Activated T-helper 17 cell treated with anti-CD3 and anti-CD28 coated beads, Interleukin-2, amount 50 U/mL, for 72 hours (primary cell): Measurements from ENCODE around the gene PIGBOS1. TPM values are rescaled to one million over a fixed set of nuclear protein-coding genes. Genes with fewer than 3 reads are reported as not detected.
A peak's percentile ranks its signal among the peaks of the same experiment; 100 is the strongest.
"Not testable (repeated sequence)": the region's sequence is repeated elsewhere in the genome, so short reads cannot be mapped to it uniquely, and the experiment has no call there.

Experiments used
- ATAC-seq: fragments of 150-1000 bp; cut with Tn5 transposase; replicated peaks from 2 replicates; pipeline ENCODE4 v1.10.0; 2021; ENCODE audit warnings: mild to moderate bottlenecking, moderate library complexity
- H3K27ac Mint-ChIP-seq: one replicate; pipeline ENCODE4 v1.8.0; 2022; ENCODE audit warnings: mixed read lengths
- H3K27me3 Mint-ChIP-seq: one replicate; pipeline ENCODE4 v1.8.0; 2022; ENCODE audit warnings: mixed read lengths
- H3K36me3 Mint-ChIP-seq: one replicate; pipeline ENCODE4 v1.8.0; 2022; ENCODE audit warnings: low read depth, mild to moderate bottlenecking, mixed read lengths
- H3K4me1 Mint-ChIP-seq: one replicate; pipeline ENCODE4 v1.8.0; 2022; ENCODE audit warnings: mixed read lengths
- H3K4me3 Mint-ChIP-seq: one replicate; pipeline ENCODE4 v1.8.0; 2022; ENCODE audit warnings: mild to moderate bottlenecking, mixed read lengths
- H3K9me3 Mint-ChIP-seq: one replicate; pipeline ENCODE4 v1.8.0; 2022; ENCODE audit warnings: mixed read lengths
- total RNA-seq, 2 donors: library from RNA; stranded (reverse); gene quantifications; one replicate each; pipeline ENCODE4 v1.2.3, GENCODE V29; 2022

PIGBOS1 gene
- total RNA-seq, 2 donors from 2014 or later: 7.8 to 10.9 TPM

- Mint-ChIP-seq H3K27me3 (no peaks in the 10 kb centered on the region), H3K4me3 (no peak overlapping the region)
- ATAC-seq: no peak
Measured at GRCh38 chr15:55334997-55335396, 16.1 kb upstream of the PIGBOS1 start.

GRCh38 chr15:55334371-55334770 is 15.4 kb upstream of the PIGBOS1 start:
- Mint-ChIP-seq H3K4me3 (no peak overlapping the region), H3K36me3 (peaks cover 77% of the 10 kb centered on the region), H3K9me3 (no peaks in the 10 kb centered on the region), H3K27me3 (no peaks in the 10 kb centered on the region), H3K27ac (no peak overlapping the region), H3K4me1 (no peaks in the 10 kb centered on the region)
- no peak for ATAC-seq

More at GRCh38 chr15:55334997-55335396, 16.1 kb upstream of the PIGBOS1 start:
- H3K4me1 Mint-ChIP-seq: no peaks in the 10 kb centered on the region
- no peaks in the 10 kb centered on the region for H3K9me3 Mint-ChIP-seq
- peaks cover 77% of the 10 kb centered on the region for H3K36me3 Mint-ChIP-seq
- peak overlapping the region; percentile 48 for H3K27ac Mint-ChIP-seq

- H3K4me3 Mint-ChIP-seq: no peak overlapping the region
- H3K9me3 Mint-ChIP-seq: no peaks in the 10 kb centered on the region
- ATAC-seq: no peak
- no peaks in the 10 kb centered on the region for H3K27me3 Mint-ChIP-seq
- H3K4me1 Mint-ChIP-seq: peaks cover 13% of the 10 kb centered on the region
- H3K36me3 Mint-ChIP-seq: peaks cover 64% of the 10 kb centered on the region
- H3K27ac Mint-ChIP-seq: no peak overlapping the region
Measured at GRCh38 chr15:55327387-55327786, 8.5 kb upstream of the PIGBOS1 start.

- H3K4me1 Mint-ChIP-seq: peaks cover 26% of the 10 kb centered on the region
- no peaks in the 10 kb centered on the region for H3K9me3 Mint-ChIP-seq
- ATAC-seq: no peak
- no peaks in the 10 kb centered on the region for H3K27me3 Mint-ChIP-seq
- H3K4me3 Mint-ChIP-seq: peak overlapping the region; percentile 28
- peaks cover 40% of the 10 kb centered on the region for H3K36me3 Mint-ChIP-seq
- no peak overlapping the region for H3K27ac Mint-ChIP-seq
Measured at GRCh38 chr15:55322467-55322866, 3.5 kb upstream of the PIGBOS1 start.

- peaks cover 33% of the 10 kb centered on the region for H3K4me1 Mint-ChIP-seq
- H3K27ac Mint-ChIP-seq: no peak overlapping the region
- H3K4me3 Mint-ChIP-seq: peak overlapping the region; percentile 39
- H3K27me3 Mint-ChIP-seq: no peaks in the 10 kb centered on the region
- H3K9me3 Mint-ChIP-seq: no peaks in the 10 kb centered on the region
- ATAC-seq: no peak
- H3K36me3 Mint-ChIP-seq: peaks cover 45% of the 10 kb centered on the region
Measured at GRCh38 chr15:55320963-55321362, 2.0 kb upstream of the PIGBOS1 start.

- ATAC-seq: no peak
- Mint-ChIP-seq H3K27ac (peak overlapping the region; percentile 100), H3K4me3 (peak overlapping the region; percentile 100), H3K27me3 (no peaks in the 10 kb centered on the region), H3K4me1 (peaks cover 37% of the 10 kb centered on the region), H3K9me3 (no peaks in the 10 kb centered on the region), H3K36me3 (peaks cover 46% of the 10 kb centered on the region)
Measured at GRCh38 chr15:55320238-55320550, 1.3 kb upstream of the PIGBOS1 start.

GRCh38 chr15:55319537-55320237 is 764 bp upstream of the PIGBOS1 start:
- H3K27ac Mint-ChIP-seq: peak overlapping the region; percentile 100
- H3K4me3 Mint-ChIP-seq: peak overlapping the region; percentile 100
- peak; percentile 50 for ATAC-seq
- no peaks in the 10 kb centered on the region for H3K27me3 Mint-ChIP-seq
- no peaks in the 10 kb centered on the region for H3K9me3 Mint-ChIP-seq
- H3K4me1 Mint-ChIP-seq: peaks cover 42% of the 10 kb centered on the region
- H3K36me3 Mint-ChIP-seq: peaks cover 46% of the 10 kb centered on the region

- not testable (repeated sequence) for H3K4me1 Mint-ChIP-seq, H3K9me3 Mint-ChIP-seq
Measured at GRCh38 chr15:55302801-55303200, 16.1 kb downstream of the PIGBOS1 start.

GRCh38 chr15:55297315-55297714 is 21.6 kb downstream of the PIGBOS1 start:
- H3K36me3 Mint-ChIP-seq: no peaks in the 10 kb centered on the region
- no peaks in the 10 kb centered on the region for H3K9me3 Mint-ChIP-seq
- H3K4me1 Mint-ChIP-seq: no peaks in the 10 kb centered on the region
- H3K27me3 Mint-ChIP-seq: no peaks in the 10 kb centered on the region
- H3K4me3 Mint-ChIP-seq: no peak overlapping the region
- no peak overlapping the region for H3K27ac Mint-ChIP-seq
- no peak for ATAC-seq

More at GRCh38 chr15:55302801-55303200, 16.1 kb downstream of the PIGBOS1 start:
- not testable (repeated sequence) for H3K36me3 Mint-ChIP-seq, H3K4me3 Mint-ChIP-seq, H3K27me3 Mint-ChIP-seq, H3K27ac Mint-ChIP-seq, ATAC-seq

- Mint-ChIP-seq H3K36me3 (peaks cover 37% of the 10 kb centered on the region), H3K27me3 (no peaks in the 10 kb centered on the region), H3K4me1 (peaks cover 10% of the 10 kb centered on the region), H3K27ac (peak overlapping the region; percentile 97), H3K4me3 (peak overlapping the region; percentile 98), H3K9me3 (no peaks in the 10 kb centered on the region)
- peak; percentile 77 for ATAC-seq
Measured at GRCh38 chr15:55290528-55291057, 28.3 kb downstream of the PIGBOS1 start.

- H3K4me1 Mint-ChIP-seq: peaks cover 17% of the 10 kb centered on the region
- no peaks in the 10 kb centered on the region for H3K27me3 Mint-ChIP-seq
- H3K27ac Mint-ChIP-seq: peak within 1 kb of the TSS; percentile 97
- no peaks in the 10 kb centered on the region for H3K9me3 Mint-ChIP-seq
- peaks cover 44% of the 10 kb centered on the region for H3K36me3 Mint-ChIP-seq
- ATAC-seq: peak; percentile 78
- H3K4me3 Mint-ChIP-seq: peak within 1 kb of the TSS; percentile 98
Measured at GRCh38 chr15:55289746-55290527, 29.0 kb downstream of the PIGBOS1 start, which contains the start of gene RAB27A. RAB27A (minus strand) TSS chr15:55289813; CDS start chr15:55234934, 54,879 bp downstream.

GRCh38 chr15:55289011-55289745 is 29.7 kb downstream of the PIGBOS1 start:
- H3K27me3 Mint-ChIP-seq: no peaks in the 10 kb centered on the region
- peaks cover 24% of the 10 kb centered on the region for H3K4me1 Mint-ChIP-seq
- ATAC-seq: peak; percentile 37
- no peaks in the 10 kb centered on the region for H3K9me3 Mint-ChIP-seq
- peak overlapping the region; percentile 98 for H3K4me3 Mint-ChIP-seq
- peak overlapping the region; percentile 97 for H3K27ac Mint-ChIP-seq
- H3K36me3 Mint-ChIP-seq: peaks cover 51% of the 10 kb centered on the region

GRCh38 chr15:55288006-55288717 is 30.8 kb downstream of the PIGBOS1 start:
- peaks cover 29% of the 10 kb centered on the region for H3K4me1 Mint-ChIP-seq
- no peak for ATAC-seq
- H3K27ac Mint-ChIP-seq: peak overlapping the region; percentile 97
- peaks cover 60% of the 10 kb centered on the region for H3K36me3 Mint-ChIP-seq
- H3K9me3 Mint-ChIP-seq: no peaks in the 10 kb centered on the region
- no peaks in the 10 kb centered on the region for H3K27me3 Mint-ChIP-seq
- peak overlapping the region; percentile 98 for H3K4me3 Mint-ChIP-seq
